ENCODE data around the gene C1QTNF7. TPM values are rescaled to one million over a fixed set of nuclear protein-coding genes. Genes with fewer than 3 reads are reported as not detected.

The C1QTNF7 gene, protein sequence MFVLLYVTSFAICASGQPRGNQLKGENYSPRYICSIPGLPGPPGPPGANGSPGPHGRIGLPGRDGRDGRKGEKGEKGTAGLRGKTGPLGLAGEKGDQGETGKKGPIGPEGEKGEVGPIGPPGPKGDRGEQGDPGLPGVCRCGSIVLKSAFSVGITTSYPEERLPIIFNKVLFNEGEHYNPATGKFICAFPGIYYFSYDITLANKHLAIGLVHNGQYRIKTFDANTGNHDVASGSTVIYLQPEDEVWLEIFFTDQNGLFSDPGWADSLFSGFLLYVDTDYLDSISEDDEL
- polyA plus RNA-seq (ENCODE audit: insufficient read length in 4 of 4), result 10 to 100 TPM; 22.4 to 25.6 (median 23.9) TPM

DNA sequence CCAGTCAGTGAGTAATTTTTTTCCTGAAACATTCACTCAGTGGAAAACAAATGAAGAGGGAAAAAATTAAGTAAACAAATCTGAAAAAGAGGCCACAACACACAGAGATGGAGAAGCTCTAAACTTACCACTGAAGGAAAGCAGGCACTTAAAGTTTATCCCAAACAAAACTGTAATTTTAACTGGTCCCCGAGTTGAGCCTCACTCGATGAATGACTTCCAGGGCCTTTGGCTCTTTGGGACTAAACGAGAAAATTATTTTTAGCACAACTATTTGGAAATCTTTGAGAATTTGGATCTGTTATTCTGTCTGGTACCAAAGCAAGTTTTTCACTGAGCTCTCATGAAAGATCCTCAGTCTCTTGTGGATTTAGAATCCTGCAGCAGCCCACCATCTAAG, at the start of gene C1QTNF7:
TSS of gene C1QTNF7 (plus strand) at position 333 of the 400 bp plus-strand sequence. CDS start 7,711 bp downstream, outside the sequence.
- DNase-seq (ENCODE audit: low read depth in 4 of 4, low spot score in 2 of 4), result no peak

DNA sequence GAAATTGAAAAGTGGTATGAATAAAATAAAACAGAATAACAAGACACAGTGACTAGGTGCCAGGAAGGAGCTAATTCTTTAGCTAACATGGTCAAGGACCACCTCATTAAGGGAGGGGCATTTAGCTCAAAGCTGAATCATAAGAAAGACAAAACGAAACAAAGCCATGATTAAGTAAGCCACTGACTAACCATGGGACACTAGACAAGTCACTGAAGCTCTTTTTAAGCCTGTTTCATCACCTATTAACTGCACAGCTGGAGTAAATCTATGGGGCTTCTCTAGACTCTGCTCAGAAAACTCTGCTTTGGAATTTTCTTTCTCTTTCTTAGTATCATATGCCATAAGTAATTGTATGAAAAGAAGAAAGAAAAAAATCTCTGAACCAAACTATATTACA, 49.8 kb upstream of the C1QTNF7 start:
- DNase-seq (ENCODE audit: low read depth in 4 of 4, low spot score in 2 of 4), result no peak

DNA sequence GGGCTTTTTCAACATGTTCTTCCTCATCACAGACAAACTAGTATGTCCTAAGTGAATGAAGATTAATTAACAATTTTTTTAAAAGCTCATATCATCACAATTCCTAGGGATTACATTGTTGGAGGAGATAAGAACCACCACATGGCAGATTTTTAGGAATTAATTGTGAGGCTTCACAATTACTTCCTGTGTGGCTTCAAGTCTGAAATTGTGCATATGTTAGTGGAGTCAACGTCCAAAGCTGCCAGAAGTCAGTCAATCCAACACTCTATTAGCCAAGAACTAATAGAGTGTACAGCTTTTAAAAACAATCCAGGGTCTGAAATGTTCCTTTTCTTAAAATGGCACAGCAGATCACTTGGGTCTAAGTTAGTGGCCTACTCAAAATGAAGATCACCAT, 49.3 kb upstream of the C1QTNF7 start:
- no peak for DNase-seq (ENCODE audit: low read depth in 4 of 4, low spot score in 2 of 4)

DNA sequence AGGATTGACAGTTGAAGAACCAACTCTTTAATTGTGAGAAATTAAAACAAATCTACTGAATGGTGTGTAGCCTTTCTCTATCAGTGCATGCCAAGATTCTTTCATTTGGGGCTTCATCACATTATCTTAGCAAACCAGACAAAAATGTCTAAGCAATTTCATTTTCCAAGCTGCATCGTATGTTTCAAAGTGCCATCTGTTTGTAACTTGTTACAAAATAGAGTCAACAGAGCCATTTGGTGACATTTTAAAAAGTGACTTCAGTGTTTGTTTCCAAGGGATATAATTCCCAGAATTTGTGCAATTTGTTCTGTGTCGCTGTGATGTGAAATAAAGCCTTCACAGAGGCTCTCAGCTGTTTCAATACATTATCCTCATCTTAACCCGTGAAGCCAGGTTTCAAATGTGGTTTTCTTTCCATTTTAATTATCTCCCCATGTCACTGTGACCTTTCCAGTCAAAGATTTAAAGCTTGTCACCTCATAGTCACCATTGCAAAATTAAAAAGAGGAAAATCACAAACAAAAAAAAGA, 46.0 kb upstream of the C1QTNF7 start:
- no peak for DNase-seq (ENCODE audit: low read depth in 4 of 4, low spot score in 2 of 4)

DNA sequence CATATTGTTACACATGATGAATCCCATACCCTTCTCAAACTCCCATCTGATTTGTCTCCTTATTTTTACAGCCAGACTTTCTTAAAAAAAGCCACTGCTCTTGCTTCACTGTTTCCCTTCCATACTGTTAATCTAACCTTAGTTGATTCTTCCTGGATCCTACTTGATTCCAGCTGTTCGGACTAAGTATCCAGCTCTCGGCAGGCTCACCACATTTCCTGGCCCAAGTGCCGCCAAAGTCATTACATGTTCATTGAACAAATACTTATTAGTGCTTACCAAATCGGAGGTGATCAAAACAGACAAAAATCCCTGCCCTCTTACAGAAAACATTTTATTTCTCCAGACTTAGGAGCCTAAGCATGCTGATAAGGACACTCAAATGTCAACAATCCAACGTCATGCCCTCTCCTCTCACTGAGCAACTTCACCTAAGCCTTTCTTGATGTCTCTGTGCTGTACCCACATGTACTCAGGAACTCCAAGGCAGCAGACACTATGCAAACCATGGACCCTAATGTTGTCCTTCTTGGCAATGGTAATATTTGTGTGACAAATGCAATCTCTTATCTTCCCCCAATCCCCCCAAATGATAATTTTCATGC, 45.1 kb upstream of the C1QTNF7 start:
- DNase-seq (ENCODE audit: low read depth in 4 of 4, low spot score in 2 of 4), result no peak

DNA sequence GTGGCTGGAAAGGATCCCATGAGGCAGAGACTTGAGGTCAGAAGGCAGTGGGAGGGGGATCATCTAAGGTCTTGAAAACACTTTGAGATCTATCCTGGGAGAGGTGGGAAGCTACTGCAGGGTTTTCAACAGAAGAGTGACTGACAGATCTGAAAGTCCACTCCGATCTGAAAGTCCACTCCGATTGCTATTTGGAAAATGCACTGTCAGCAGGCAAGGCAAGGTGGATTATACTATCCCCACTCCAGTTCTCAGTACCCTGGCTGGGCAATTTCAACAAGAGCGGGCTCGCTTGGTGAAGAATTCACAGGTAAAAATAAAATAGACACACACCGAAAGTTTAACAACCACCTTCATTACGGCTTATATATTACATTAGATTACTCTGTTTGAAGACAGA, 42.3 kb upstream of the C1QTNF7 start:
- DNase-seq (ENCODE audit: low read depth in 4 of 4, low spot score in 2 of 4), result no peak

DNA sequence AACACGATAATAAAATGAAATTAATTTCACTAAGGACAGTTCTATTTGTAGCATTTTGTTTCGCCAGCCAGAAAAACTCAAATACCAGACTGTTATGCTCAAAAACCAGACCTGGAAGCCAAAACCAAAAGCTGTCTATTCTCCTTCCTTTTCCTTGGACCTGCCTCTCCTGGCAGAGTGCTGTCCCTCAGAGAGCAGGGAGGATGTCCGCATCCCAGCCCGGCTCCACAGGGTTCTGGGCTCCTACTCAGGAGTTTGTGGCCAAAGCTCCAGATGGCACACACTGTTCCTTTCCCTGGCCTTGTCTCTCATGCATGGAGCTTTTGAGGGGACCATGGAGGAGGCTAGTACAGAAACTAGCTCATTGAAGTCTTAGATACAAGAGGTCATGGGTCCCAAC, 41.9 kb upstream of the C1QTNF7 start:
- DNase-seq (ENCODE audit: low read depth in 4 of 4, low spot score in 2 of 4), result no peak

DNA sequence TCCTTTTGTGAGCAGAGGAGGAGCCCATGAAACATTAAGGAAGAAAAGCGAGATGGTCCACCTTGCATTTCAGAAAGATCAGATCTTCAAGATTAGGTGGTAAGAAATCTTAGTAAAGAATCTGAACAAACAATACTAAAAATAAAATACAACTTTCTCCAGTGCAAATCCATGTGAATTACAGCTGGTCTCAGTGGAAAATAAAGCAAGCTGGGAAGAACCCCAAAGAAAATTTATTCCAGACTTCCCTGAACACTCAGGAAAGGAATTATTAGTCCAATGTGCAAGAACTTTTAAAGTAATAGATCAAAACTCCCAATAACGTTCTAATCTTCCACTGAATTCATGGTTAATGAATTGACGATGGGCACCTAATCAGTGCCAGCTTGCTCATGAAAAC, 37.3 kb upstream of the C1QTNF7 start:
- no peak for DNase-seq (ENCODE audit: low read depth in 4 of 4, low spot score in 2 of 4)

DNA sequence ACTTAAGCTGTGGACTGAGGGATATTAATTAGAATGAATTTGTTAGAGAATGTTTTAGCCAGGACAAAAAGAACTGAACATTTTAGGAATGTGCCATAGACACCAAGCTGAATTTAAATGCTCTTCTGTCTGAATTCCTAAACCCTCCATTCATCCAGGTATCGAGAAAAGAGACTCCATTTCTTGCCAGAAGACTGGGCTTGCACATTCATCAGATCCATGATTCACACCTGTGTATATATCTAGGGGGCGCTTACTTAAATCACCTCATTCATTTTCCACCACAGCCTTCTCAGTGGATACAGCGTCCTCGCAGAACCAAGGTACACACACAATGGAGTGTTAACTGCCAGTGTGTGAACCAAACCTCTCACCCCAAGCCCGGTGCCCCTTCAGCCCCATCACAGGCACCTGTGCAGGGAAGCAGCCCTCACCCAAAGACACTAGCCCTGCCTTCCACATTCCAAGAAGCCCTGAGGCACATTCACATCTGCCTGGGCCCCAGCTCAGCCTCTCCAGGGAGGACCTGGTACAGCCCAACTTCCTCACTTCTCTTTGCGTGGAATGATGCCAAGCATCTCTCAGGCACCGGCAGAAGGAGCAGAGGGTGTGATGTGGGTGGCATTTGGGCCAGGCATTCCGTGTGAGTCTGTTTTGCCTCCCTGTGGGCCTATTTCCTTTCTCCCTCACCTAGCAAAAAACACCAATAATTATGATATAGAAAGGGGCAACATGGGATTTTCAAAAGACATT, 35.6 kb upstream of the C1QTNF7 start:
- DNase-seq (ENCODE audit: low read depth in 4 of 4, low spot score in 2 of 4), result no peak

DNA sequence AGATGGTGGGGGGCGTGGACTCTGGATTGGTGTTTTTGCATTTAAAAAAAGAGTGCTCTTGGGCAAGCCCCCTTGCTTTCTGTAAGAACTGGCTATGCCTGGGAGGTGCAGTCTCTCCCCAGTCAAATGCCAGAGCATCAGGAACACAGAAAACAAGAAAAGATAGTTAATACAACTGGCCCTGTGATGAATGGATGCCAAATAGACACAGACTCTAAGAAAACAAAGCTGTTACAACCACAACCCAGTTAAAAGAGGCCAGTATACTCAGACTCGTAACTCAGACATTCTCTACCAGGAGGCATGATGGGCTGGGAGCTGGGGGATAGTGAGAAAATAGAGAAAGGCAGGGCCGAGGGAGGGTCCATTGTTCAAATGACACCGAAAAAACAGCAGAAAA, 32.5 kb upstream of the C1QTNF7 start:
- DNase-seq (ENCODE audit: low read depth in 4 of 4, low spot score in 2 of 4), result no peak

DNA sequence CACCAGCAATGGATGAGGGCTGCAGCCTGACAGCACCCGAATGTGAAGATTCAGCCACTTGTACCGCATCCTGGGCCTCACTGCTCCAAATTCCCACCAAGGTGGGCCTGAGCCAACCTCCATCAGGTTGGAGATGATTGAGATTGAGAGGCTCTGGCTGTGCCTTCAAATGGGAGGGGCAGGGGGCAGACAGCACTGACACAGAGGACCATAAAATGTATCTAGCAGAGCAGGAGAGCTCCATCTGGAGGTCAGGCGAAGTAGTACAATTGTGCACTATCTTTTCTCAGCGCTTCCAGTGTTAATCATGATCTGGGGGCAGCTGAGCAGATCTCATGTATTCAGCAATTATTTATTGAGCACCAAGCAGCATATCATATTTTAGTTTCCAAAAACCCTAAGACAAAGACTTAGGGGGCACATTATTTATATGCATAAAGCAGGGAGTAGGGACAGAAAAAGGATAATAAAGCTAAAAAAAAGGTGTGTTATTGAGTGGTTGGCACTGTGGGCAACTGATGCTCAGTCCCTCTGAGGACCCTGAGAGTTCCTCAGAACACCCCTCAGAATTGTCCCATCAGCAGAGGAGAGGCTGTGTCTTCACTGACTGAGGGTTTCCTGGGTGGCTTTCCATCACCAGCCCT, 31.6 kb upstream of the C1QTNF7 start:
- no peak for DNase-seq (ENCODE audit: low read depth in 4 of 4, low spot score in 2 of 4)

DNA sequence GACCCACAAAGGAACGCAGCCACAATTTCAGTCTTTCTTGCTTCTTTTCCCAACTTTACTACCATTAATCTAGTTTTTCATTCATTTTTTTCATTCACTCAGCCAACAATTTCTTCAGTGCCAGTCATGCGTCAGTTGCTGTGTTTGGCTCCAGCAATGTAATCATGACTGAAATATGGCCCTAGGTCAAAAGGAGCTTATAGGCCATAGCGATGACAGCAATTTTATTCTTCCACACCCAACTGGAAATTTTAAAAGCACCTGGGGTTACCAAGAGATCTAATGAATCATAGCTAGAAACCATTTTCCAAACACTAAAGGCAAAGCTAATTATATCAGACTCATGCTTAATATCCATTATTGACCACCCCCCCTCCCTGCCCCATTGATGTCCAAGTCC, 29.8 kb upstream of the C1QTNF7 start:
- no peak for DNase-seq (ENCODE audit: low read depth in 4 of 4, low spot score in 2 of 4)

DNA sequence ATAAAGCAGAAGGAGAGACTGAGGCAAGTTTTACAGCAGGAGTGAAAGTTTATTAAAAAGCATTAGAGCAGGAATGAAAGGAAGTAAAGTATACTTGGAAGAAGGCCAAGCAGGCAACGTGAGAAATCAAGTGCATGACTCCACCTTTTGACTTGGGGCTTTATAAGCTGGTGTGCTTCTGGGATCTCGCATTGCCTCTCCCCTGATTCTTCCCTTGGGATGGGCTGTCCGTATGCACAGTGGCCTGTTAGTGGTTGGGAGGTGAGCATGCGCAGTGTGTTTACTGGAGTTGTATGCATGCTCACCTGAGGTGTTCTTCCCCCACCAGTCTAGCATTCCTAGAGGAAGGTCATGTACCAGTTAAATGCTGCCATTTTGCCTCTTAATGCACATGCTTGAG, 29.1 kb upstream of the C1QTNF7 start:
- no peak for DNase-seq (ENCODE audit: low read depth in 4 of 4, low spot score in 2 of 4)

DNA sequence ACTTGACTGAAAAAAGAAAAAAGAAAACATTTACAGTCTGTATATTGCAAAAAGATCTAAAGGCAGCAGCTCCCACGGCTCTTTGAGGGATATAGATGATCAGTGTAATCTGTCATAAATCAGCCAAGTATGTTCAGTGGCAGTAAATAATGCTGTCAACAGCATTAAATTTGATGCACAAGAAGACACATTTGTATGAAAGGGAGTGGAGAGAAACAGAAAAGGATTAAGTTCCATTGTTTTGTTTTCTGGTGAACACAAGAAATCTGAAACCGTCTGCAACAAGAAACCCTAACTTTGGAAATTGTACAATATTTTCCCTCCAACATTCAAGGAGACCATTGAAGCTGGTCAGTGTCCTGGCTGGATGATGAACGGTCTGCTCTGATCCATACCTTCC, 27.6 kb upstream of the C1QTNF7 start:
- no peak for DNase-seq (ENCODE audit: low read depth in 4 of 4, low spot score in 2 of 4)

DNA sequence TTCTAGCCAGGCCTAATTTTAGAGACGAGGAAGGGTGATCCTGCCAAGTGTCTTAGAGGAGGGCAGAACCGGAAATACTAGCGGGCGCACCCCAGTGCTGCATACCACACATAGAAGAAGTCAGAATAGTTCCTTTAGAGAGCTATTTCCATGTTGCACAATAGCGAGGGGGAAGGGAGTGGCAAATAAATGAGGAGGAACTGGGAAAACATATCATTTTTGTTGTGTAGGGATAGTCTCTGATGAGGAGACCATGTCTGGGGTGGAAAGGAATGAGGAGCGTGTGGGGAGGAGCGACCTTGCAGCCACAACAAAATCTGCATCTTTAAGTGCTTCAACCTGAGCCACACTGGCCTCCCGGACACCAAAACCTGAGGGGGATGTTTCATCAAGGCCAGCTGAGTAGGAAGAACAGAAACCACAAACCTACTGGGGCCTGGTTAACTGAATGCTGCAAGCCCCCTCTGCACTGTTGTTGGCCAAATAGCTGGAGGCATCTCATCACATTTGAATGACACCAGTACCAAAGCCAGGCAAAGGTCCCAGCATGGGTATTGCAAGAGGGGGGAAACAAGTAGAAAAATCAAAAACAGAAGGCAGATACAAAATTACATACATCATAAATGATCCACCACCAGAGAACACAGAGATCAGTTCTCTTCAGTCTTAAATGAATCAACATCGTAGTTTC, 26.7 kb upstream of the C1QTNF7 start:
- no peak for DNase-seq (ENCODE audit: low read depth in 4 of 4, low spot score in 2 of 4)

DNA sequence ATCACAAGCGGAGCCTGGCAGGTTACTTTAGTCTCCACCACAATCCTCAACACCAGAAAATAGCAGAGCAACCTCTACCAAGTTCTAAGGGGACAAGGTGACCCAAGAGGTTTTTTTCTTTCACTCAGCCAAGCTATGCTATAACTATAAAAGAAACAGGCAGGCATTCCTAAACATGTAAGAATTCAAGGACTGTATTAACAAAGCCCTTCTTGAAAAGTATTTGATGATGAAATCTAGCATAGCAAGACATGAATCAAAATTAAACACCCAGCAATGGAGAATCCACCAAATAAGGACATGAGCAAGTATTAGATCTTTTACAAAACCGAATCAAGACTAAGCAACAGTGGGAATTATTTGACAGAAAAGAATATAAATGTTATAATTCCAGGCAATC, 25.7 kb upstream of the C1QTNF7 start:
- no peak for DNase-seq (ENCODE audit: low read depth in 4 of 4, low spot score in 2 of 4)

DNA sequence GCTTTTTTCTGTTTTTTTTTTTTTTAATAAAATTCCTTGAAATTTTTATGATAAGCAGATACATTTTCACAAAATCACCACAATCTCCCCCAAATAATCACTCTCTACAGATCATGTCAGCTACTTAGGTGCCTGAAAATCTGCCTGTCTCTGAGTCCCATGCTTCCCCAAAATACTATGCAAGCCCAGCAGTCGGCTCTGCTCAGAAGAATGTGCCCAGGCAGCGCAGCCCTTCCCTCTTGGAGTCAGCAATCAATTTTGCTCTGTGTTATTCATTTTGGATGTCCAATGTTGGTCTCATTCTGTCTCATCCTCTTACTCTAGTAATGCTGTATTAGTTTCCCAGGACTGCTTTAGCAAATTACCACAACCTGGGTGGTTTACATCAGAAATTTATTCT, 24.9 kb upstream of the C1QTNF7 start:
- no peak for DNase-seq (ENCODE audit: low read depth in 4 of 4, low spot score in 2 of 4)

DNA sequence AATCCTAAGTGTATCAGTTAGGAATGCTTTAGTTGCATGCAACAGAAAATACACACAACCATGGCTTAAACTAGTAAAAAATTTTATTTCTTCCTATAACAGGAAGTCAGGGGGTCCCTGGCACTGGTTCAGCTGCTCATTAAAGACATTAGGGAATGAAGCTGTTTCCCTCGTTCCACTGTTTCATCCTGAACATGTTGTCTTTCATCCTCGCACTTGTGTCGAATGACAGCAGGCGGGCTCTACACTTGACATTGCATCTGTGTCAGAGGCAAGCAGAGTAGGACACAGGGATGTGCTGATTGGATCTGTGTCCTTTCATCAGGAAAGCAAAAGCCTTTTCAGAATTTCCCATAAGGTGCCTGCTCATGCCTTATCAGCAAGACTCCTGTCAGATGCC, 22.8 kb upstream of the C1QTNF7 start:
- DNase-seq (ENCODE audit: low read depth in 4 of 4, low spot score in 2 of 4), result no peak

DNA sequence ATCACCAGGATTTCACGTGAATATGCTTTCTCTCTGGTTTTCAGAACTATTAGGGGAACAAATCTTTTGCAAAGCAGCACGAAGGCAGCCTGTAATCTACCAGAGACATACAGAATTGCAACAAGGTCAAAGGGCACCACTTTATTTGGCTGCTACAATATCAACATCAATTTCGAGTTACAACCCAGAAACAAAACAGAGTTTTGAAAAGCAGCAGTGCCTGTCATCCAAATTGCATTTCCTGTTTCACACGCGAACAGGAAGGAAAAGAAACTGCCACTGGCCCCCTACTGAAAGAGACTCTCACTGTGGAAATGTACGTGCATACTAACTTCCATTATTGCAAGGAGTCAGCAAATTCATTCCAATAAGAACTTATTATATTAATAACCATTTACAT, 17.1 kb upstream of the C1QTNF7 start:
- no peak for DNase-seq (ENCODE audit: low read depth in 4 of 4, low spot score in 2 of 4)

DNA sequence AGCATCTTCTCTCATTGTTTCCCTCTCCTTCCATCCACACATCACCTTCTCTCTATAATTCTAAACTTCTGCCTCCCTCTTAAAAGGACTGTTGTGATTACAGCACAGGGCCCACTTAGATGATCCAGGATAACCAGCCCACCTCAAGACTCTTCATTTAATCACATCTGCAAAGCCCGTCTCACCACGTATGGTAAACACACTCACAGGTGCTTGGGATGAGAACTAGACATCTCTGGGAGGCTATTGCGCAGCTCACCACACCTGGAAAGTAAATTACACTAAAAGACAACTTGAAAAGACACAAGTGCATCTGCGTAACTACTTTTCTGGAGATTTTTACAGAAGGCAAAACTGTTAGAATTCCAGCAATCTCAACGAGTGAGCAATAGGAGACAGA, 15.4 kb upstream of the C1QTNF7 start:
- DNase-seq (ENCODE audit: low read depth in 4 of 4, low spot score in 2 of 4), result no peak
